Neural crest cell (in vitro differentiated cells): Measurements from ENCODE around the gene HOXA9. TPM values are rescaled to one million over a fixed set of nuclear protein-coding genes. Genes with fewer than 3 reads are reported as not detected.
A peak's percentile ranks its signal among the peaks of the same experiment; 100 is the strongest.

Source experiments
- DNase-seq: peaks from one replicate; pipeline ENCODE4 v3.0.0; 2021; ENCODE audit warnings: low read depth, mixed read lengths, low spot score
- H3K27ac Mint-ChIP-seq: one replicate; pipeline ENCODE4 v1.8.0; 2021; ENCODE audit warnings: mild to moderate bottlenecking, mixed read lengths; ENCODE audit not compliant: unreplicated experiment
- H3K27me3 Mint-ChIP-seq: 2 replicates; pipeline ENCODE4 v1.8.0; 2021; ENCODE audit warnings: low read depth, mild to moderate bottlenecking, mixed read lengths
- H3K36me3 Mint-ChIP-seq: 2 replicates; pipeline ENCODE4 v1.8.0; 2021; ENCODE audit warnings: low read depth, mild to moderate bottlenecking, mixed read lengths
- H3K4me1 Mint-ChIP-seq: 2 replicates; pipeline ENCODE4 v1.8.0; 2021; ENCODE audit warnings: mixed read lengths
- H3K4me3 Mint-ChIP-seq: one replicate; pipeline ENCODE4 v1.8.0; 2021; ENCODE audit warnings: mild to moderate bottlenecking, mixed read lengths
- H3K9me3 Mint-ChIP-seq: 2 replicates; pipeline ENCODE4 v1.8.0; 2021; ENCODE audit warnings: mixed read lengths
- CTCF ChIP-seq: fragments of 200-600 bp; sonication (generic); conservative IDR thresholded peaks from 2 replicates; pipeline ENCODE4 v1.5.0; 2021; ENCODE audit warnings: antibody characterized with exemption, mild to moderate bottlenecking
- total RNA-seq: library from RNA; stranded (reverse); gene quantifications from 2 replicates; pipeline ENCODE4 v1.2.1, GENCODE V29; 2021

Gene HOXA9
- total RNA-seq, 1 donor from 2014 or later, result 9.0 TPM

GRCh38 chr7:27126596-27127327, 38.6 kb downstream of the HOXA9 start:
- H3K4me3 Mint-ChIP-seq, result no peak overlapping the region
- no peak overlapping the region for H3K27ac Mint-ChIP-seq
- DNase-seq, result no peak
- H3K4me1 Mint-ChIP-seq, result peaks cover 22% of the 10 kb centered on the region
- H3K36me3 Mint-ChIP-seq, result no peaks in the 10 kb centered on the region
- peaks cover 94% of the 10 kb centered on the region for H3K27me3 Mint-ChIP-seq
- no peaks in the 10 kb centered on the region for H3K9me3 Mint-ChIP-seq
- TF ChIP-seq CTCF, result no peak

- peaks cover 22% of the 10 kb centered on the region for H3K4me1 Mint-ChIP-seq
- peaks cover 94% of the 10 kb centered on the region for H3K27me3 Mint-ChIP-seq
- no peaks in the 10 kb centered on the region for H3K9me3 Mint-ChIP-seq
- no peak for TF ChIP-seq CTCF
- H3K4me3 Mint-ChIP-seq, result peak overlapping the region; percentile 12
- H3K27ac Mint-ChIP-seq, result no peak overlapping the region
- H3K36me3 Mint-ChIP-seq, result no peaks in the 10 kb centered on the region
- no peak for DNase-seq
These were observed 39.3 kb downstream of the HOXA9 start for GRCh38 chr7:27125986-27126394.

- Mint-ChIP-seq H3K36me3 (no peaks in the 10 kb centered on the region), H3K27me3 (peaks cover 99% of the 10 kb centered on the region), H3K9me3 (no peaks in the 10 kb centered on the region), H3K4me3 (peak overlapping the region; percentile 83), H3K27ac (no peak overlapping the region), H3K4me1 (peaks cover 22% of the 10 kb centered on the region)
- DNase-seq, result no peak
- no peak for TF ChIP-seq CTCF
These were observed 40.2 kb downstream of the HOXA9 start for GRCh38 chr7:27124902-27125689.

GRCh38 chr7:27124096-27124901, 41.0 kb downstream of the HOXA9 start:
- TF ChIP-seq CTCF, result no peak
- Mint-ChIP-seq H3K4me1 (peaks cover 22% of the 10 kb centered on the region), H3K4me3 (peak overlapping the region; percentile 83), H3K36me3 (no peaks in the 10 kb centered on the region), H3K27me3 (peaks cover 100% of the 10 kb centered on the region), H3K27ac (peak overlapping the region; percentile 53), H3K9me3 (no peaks in the 10 kb centered on the region)
- DNase-seq, result no peak

- Mint-ChIP-seq H3K27me3 (peaks cover 100% of the 10 kb centered on the region), H3K36me3 (no peaks in the 10 kb centered on the region), H3K4me3 (peak overlapping the region; percentile 83), H3K4me1 (peaks cover 22% of the 10 kb centered on the region), H3K27ac (peak overlapping the region; percentile 53), H3K9me3 (no peaks in the 10 kb centered on the region)
- TF ChIP-seq CTCF, result no peak
- DNase-seq, result no peak
These were observed 41.8 kb downstream of the HOXA9 start for GRCh38 chr7:27123477-27124053.
